Nephron (organoid): Measurements from ENCODE around the gene RBSN.

Source experiments
- H3K27ac Mint-ChIP-seq, 3 experiments: 2 replicates each; pipeline ENCODE4 v1.8.0; 2020; ENCODE audit warnings: mixed read lengths in 3 of 3, mild to moderate bottlenecking in 2 of 3, moderate library complexity in 1 of 3
- H3K27me3 Mint-ChIP-seq: 2 replicates; pipeline ENCODE4 v1.8.0; 2021; ENCODE audit warnings: low read depth, mild to moderate bottlenecking, moderate library complexity, mixed read lengths
- H3K36me3 Mint-ChIP-seq: 2 replicates; pipeline ENCODE4 v1.8.0; 2020; ENCODE audit warnings: low read depth, mixed read lengths
- H3K4me1 Mint-ChIP-seq: 2 replicates; pipeline ENCODE4 v1.8.0; 2020; ENCODE audit warnings: mixed read lengths
- H3K4me3 Mint-ChIP-seq, 3 experiments: 2 replicates each; pipeline ENCODE4 v1.8.0; 2020; ENCODE audit warnings: mild to moderate bottlenecking in 3 of 3, mixed read lengths in 3 of 3, moderate library complexity in 2 of 3
- H3K9me3 Mint-ChIP-seq: 2 replicates; pipeline ENCODE4 v1.8.0; 2020; ENCODE audit warnings: mixed read lengths
- TF ChIP-seq, protein P1 (sequence below), 3 experiments: fragments of 200-600 bp; sonication (generic); IDR thresholded peaks; one replicate each; pipeline ENCODE4 v1.5.0; 2021; ENCODE audit warnings: antibody characterized with exemption in 3 of 3; ENCODE audit not compliant: unreplicated experiment in 3 of 3

Gene RBSN

DNA sequence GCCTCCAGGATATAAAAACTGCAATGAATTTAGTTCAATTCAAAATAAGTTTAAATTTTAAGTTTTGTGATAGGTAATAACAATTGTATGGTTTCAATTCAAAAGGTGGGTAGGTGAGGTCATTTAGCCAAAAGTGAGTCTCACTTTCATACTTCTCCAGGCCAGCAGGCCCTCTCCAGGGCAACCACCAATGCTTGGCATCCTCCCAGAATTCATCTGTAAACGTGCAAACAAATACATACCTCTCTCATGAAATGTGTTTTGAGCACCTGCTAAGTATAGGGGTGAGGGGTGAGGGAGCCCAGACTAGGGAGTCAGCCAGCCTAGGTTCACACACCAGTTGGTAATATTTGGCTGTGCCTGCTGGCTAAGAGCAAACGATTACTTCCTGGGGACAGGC lies 22.0 kb upstream of the RBSN start:
- Mint-ChIP-seq H3K9me3 (no peaks in the 10 kb centered on the region), H3K4me1 (no peaks in the 10 kb centered on the region), H3K36me3 (no peaks in the 10 kb centered on the region), H3K27me3 (peaks cover 13% of the 10 kb centered on the region), H3K4me3 (no peak overlapping the region), H3K27ac (no peak overlapping the region)
- TF ChIP-seq, protein P1, sequence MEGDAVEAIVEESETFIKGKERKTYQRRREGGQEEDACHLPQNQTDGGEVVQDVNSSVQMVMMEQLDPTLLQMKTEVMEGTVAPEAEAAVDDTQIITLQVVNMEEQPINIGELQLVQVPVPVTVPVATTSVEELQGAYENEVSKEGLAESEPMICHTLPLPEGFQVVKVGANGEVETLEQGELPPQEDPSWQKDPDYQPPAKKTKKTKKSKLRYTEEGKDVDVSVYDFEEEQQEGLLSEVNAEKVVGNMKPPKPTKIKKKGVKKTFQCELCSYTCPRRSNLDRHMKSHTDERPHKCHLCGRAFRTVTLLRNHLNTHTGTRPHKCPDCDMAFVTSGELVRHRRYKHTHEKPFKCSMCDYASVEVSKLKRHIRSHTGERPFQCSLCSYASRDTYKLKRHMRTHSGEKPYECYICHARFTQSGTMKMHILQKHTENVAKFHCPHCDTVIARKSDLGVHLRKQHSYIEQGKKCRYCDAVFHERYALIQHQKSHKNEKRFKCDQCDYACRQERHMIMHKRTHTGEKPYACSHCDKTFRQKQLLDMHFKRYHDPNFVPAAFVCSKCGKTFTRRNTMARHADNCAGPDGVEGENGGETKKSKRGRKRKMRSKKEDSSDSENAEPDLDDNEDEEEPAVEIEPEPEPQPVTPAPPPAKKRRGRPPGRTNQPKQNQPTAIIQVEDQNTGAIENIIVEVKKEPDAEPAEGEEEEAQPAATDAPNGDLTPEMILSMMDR (IDR thresholded peaks at IDR 0.05; ENCODE audit: unreplicated experiment in 3 of 3): no peak

DNA sequence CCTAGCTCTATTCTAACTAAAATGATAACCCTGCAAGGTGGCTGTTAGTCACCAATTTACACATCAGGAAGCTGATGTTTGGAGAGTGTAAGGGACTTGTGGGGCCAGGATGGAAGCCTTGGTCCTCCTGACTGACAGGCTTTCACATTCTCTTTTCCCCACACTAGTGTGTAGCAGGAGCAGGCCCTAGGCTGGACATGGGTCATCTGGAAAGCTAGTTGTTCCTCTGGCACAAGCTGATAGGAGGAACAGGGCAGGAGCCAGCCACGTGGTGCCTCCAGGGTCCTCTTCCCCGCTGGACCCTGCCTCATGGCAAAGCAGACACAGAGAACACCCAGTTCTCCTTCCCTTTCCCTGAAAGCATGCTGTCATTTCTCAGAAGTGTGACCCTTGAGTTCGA lies 18.1 kb upstream of the RBSN start:
- H3K27ac Mint-ChIP-seq: no peak overlapping the region
- no peaks in the 10 kb centered on the region for H3K36me3 Mint-ChIP-seq
- TF ChIP-seq, protein P1 (IDR thresholded peaks at IDR 0.05; ENCODE audit: unreplicated experiment in 3 of 3): no peak
- H3K4me3 Mint-ChIP-seq: no peak overlapping the region
- peaks cover 4% of the 10 kb centered on the region for H3K4me1 Mint-ChIP-seq
- peaks cover 14% of the 10 kb centered on the region for H3K27me3 Mint-ChIP-seq
- no peaks in the 10 kb centered on the region for H3K9me3 Mint-ChIP-seq

DNA sequence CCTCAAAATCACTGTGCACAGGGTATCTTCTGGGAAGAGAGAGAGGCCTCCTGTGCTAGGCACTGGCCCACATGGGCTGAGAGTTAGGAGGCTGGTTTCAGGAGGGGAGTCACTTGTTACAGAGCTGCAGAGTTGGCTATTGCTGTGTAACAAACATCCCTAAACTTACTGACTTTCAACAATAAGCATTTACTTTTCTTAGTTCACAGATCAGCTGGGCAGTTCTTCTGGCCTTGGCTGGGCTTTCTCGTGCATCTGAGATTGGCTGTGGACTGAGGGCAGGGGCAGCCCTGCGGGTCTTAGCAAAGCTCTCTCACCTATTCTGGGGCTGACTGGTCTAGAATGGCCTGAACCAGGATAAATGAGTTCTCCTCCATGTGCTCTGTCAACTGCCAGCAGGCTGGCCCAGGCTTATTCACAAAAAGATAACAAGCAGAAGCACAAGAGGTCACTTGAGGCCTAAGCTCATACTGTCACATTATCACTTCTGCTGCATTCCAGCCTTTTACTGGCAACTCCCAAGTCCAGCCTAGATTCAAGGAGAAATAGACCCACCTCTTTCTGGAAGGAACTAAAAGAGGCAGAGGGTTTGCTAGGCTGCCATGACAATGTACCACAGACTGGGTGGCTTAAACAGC lies 17.2 kb upstream of the RBSN start:
- peaks cover 4% of the 10 kb centered on the region for H3K4me1 Mint-ChIP-seq
- no peak overlapping the region for H3K27ac Mint-ChIP-seq
- no peaks in the 10 kb centered on the region for H3K9me3 Mint-ChIP-seq
- TF ChIP-seq, protein P1 (IDR thresholded peaks at IDR 0.05; ENCODE audit: unreplicated experiment in 3 of 3): no peak
- peaks cover 14% of the 10 kb centered on the region for H3K27me3 Mint-ChIP-seq
- no peaks in the 10 kb centered on the region for H3K36me3 Mint-ChIP-seq
- H3K4me3 Mint-ChIP-seq: no peak overlapping the region

DNA sequence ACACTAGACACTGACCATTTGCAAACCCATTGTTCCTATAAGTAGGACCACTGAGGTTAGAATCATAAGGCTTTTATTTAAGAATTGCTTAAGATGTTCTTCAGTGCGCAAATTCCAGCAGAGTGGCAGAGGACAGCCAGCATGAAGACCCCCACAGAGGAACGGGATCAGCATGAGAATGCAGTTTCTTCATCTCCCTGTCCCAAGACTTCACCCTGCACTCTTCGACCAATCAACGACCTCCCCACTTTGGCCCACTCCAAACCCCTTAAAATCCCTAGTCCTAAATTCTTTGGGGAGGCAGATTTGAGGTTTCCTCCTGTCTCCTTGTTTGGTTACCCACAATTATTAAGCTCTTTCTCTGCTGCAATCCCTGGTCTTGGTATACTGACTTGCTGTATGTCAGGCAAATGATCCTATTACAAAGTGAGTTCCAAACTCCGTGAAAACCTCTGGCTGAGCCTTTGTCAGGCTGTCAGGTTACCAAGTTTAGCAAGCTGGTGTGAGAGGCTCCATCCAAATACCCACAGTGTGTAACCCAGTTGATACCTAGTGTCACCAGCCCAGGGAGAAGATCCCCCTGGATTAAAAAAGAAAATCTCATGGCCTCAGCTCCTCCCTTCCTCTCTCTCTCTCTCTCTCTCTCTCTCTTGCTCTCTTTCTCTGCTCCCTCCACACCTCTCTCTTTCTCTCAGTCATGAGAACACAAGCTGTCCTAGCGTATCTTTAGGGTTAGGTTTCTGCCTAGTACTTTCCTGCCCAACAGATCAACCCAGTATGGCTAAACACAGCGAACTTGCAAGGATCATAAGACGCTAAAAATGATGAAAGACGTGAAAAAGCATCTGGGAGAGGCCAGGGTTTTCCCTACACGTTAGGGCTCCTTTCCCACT lies 15.8 kb upstream of the RBSN start:
- peaks cover 4% of the 10 kb centered on the region for H3K4me1 Mint-ChIP-seq
- no peak overlapping the region for H3K27ac Mint-ChIP-seq
- no peaks in the 10 kb centered on the region for H3K9me3 Mint-ChIP-seq
- TF ChIP-seq, protein P1 (IDR thresholded peaks at IDR 0.05; ENCODE audit: unreplicated experiment in 3 of 3): no peak
- peaks cover 14% of the 10 kb centered on the region for H3K27me3 Mint-ChIP-seq
- no peaks in the 10 kb centered on the region for H3K36me3 Mint-ChIP-seq
- H3K4me3 Mint-ChIP-seq: no peak overlapping the region

DNA sequence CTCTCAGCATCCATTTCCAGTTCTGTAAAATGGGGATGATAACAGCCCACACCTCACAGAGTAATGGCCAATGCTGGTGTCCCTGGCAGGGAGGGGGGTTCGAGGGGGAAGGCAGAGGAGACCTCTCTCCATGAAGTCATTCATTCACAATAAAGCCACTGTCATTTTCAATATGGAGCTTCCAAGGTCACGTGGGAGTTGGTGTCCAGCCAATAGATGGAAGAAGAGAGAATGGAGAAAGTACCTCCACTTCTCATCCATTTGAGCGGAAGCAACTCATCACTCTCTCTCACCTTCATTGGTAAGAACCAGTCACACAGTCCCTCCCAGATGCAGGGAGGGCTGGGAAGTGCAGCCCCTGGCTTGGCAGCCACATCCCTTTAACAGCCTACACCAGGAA lies 14.9 kb upstream of the RBSN start:
- H3K27ac Mint-ChIP-seq: no peak overlapping the region
- H3K27me3 Mint-ChIP-seq: peaks cover 17% of the 10 kb centered on the region
- TF ChIP-seq, protein P1 (IDR thresholded peaks at IDR 0.05; ENCODE audit: unreplicated experiment in 3 of 3): no peak
- H3K36me3 Mint-ChIP-seq: no peaks in the 10 kb centered on the region
- no peaks in the 10 kb centered on the region for H3K9me3 Mint-ChIP-seq
- peaks cover 4% of the 10 kb centered on the region for H3K4me1 Mint-ChIP-seq
- no peak overlapping the region for H3K4me3 Mint-ChIP-seq
